ENCODE data around the gene MAPK1IP1L. TPM values are rescaled to one million over a fixed set of nuclear protein-coding genes. Genes with fewer than 3 reads are reported as not detected.
"Not testable (repeated sequence)": the region's sequence is repeated elsewhere in the genome, so short reads cannot be mapped to it uniquely, and the experiment has no call there.

The MAPK1IP1L gene
- total and polyA plus RNA-seq, 2 experiments from 2014 or later: 72.4 to 162 TPM

DNA sequence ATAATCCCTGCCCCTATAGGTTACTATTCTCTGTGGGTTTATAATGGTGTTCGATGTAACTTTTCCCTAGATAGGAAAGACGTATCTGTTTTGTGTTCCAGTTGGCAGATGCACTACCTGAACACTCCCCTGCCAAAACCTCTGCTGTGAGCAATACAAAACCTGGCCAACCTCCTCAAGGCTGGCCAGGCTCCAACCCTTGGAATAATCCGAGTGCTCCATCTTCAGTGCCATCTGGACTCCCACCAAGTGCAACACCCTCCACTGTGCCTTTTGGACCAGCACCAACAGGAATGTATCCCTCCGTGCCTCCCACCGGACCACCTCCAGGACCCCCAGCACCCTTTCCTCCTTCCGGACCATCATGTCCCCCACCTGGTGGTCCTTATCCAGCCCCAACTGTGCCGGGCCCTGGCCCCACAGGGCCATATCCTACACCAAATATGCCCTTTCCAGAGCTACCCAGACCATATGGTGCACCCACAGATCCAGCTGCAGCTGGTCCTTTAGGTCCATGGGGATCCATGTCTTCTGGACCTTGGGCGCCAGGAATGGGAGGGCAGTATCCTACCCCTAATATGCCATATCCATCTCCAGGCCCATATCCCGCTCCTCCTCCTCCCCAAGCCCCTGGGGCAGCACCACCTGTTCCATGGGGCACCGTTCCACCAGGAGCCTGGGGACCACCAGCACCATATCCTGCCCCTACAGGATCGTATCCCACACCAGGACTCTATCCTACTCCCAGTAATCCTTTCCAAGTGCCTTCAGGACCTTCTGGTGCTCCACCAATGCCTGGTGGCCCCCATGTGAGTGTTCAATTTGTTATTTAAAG, 11.3 kb downstream of the MAPK1IP1L start:
- Histone ChIP-seq H3K4me3 (no peak overlapping the region), H2AFZ (no peak overlapping the region), H3K4me1 (ENCODE audit: insufficient read depth) (no peaks in the 10 kb centered on the region), H3F3A (replicated peaks; ENCODE audit: low read depth) (no peaks in the 10 kb centered on the region), H3K79me2 (replicated peaks; ENCODE audit: insufficient read depth) (peaks cover 53% of the 10 kb centered on the region), H3K27me3 (ENCODE audit: insufficient read depth) (no peaks in the 10 kb centered on the region), H3K36me3 (ENCODE audit: insufficient read depth) (peaks cover 25% of the 10 kb centered on the region), H3K9me2 (ENCODE audit: insufficient read depth) (no peaks in the 10 kb centered on the region), H3K27ac (ENCODE audit: low read depth) (no peak overlapping the region), H3K4me2 (no peak overlapping the region), H4K20me1 (replicated peaks; ENCODE audit: insufficient read depth) (peaks cover 25% of the 10 kb centered on the region)
- Mint-ChIP-seq H3K9me3 (no peaks in the 10 kb centered on the region; the same call in 2 of the 3 replicates), H3K27me3 (ENCODE audit: insufficient read depth, low read depth, poor library complexity) (peaks cover 4% of the 10 kb centered on the region), H3K4me3 (no peak overlapping the region), H3K36me3 (ENCODE audit: low read depth) (peaks cover 68% of the 10 kb centered on the region), H3K27ac (no peak overlapping the region), H3K4me1 (no peaks in the 10 kb centered on the region)
- peak; percentile 53 for TF ChIP-seq EZH2phosphoT487 (IDR thresholded peaks at IDR 0.05; ENCODE audit: unreplicated experiment)
- TF ChIP-seq POLR2AphosphoS5 (IDR thresholded peaks at IDR 0.05; ENCODE audit: low read depth): no peak
- DNase-seq (ENCODE audit: low spot score): no peak
- no peak for ATAC-seq

DNA sequence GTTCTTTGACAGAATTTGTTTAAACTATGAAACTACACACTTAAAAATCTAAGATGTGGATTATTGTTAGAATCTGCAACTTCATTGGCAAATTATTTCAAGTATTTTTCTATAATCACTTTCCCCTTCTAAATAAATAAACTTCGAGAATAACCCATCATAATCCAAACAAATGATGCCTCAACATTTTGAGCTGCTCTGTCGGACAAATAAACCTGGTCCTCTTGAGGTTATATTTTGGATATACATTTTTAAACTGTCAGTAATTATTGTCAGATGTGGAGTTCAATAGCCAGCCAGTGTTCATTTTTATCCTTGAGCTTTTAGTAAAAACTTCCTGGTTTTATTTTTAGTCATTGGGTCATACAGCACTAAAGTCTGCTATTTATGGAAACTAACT, 13.4 kb downstream of the MAPK1IP1L start:
- H3K4me2 ChIP-seq; H3K4me3 Mint-ChIP-seq; H3K4me3 ChIP-seq; H2AFZ ChIP-seq; H3K4me1 Mint-ChIP-seq; DNase-seq (ENCODE audit: low spot score); H3K27ac Mint-ChIP-seq; H3K9me3 Mint-ChIP-seq; H3K27ac ChIP-seq (ENCODE audit: low read depth); H3K27me3 ChIP-seq (ENCODE audit: insufficient read depth); H3K9me2 ChIP-seq (ENCODE audit: insufficient read depth); ATAC-seq; H3F3A ChIP-seq (replicated peaks; ENCODE audit: low read depth); H3K4me1 ChIP-seq (ENCODE audit: insufficient read depth); H3K27me3 Mint-ChIP-seq (ENCODE audit: insufficient read depth, low read depth, poor library complexity): not testable (repeated sequence)
- H3K79me2 ChIP-seq (replicated peaks; ENCODE audit: insufficient read depth): peaks cover 32% of the 10 kb centered on the region
- H3K36me3 Mint-ChIP-seq (ENCODE audit: low read depth): peaks cover 52% of the 10 kb centered on the region
- H3K36me3 ChIP-seq (ENCODE audit: insufficient read depth): peaks cover 25% of the 10 kb centered on the region
- peaks cover 14% of the 10 kb centered on the region for H4K20me1 ChIP-seq (replicated peaks; ENCODE audit: insufficient read depth)

GRCh38 chr14:55065411-55065810, 14.0 kb downstream of the MAPK1IP1L start:
- H3K27me3 ChIP-seq (ENCODE audit: insufficient read depth): no peaks in the 10 kb centered on the region
- no peaks in the 10 kb centered on the region for H3K9me2 ChIP-seq (ENCODE audit: insufficient read depth)
- H4K20me1 ChIP-seq (replicated peaks; ENCODE audit: insufficient read depth): peaks cover 12% of the 10 kb centered on the region
- no peaks in the 10 kb centered on the region for H3K4me1 ChIP-seq (ENCODE audit: insufficient read depth)
- H3K27ac ChIP-seq (ENCODE audit: low read depth): no peak overlapping the region
- H3K4me2 ChIP-seq: no peak overlapping the region
- peaks cover 25% of the 10 kb centered on the region for H3K36me3 ChIP-seq (ENCODE audit: insufficient read depth)
- Mint-ChIP-seq H3K27ac (no peak overlapping the region; the same call in 1 of the 2 replicates), H3K4me3 (no peak overlapping the region), H3K9me3 (no peaks in the 10 kb centered on the region), H3K36me3 (ENCODE audit: low read depth) (peaks cover 50% of the 10 kb centered on the region), H3K27me3 (ENCODE audit: insufficient read depth, low read depth, poor library complexity) (peaks cover 4% of the 10 kb centered on the region), H3K4me1 (no peaks in the 10 kb centered on the region)
- no peaks in the 10 kb centered on the region for H3F3A ChIP-seq (replicated peaks; ENCODE audit: low read depth)
- DNase-seq (ENCODE audit: low spot score): no peak
- H3K79me2 ChIP-seq (replicated peaks; ENCODE audit: insufficient read depth): peaks cover 27% of the 10 kb centered on the region
- ATAC-seq: no peak
- no peak overlapping the region for H2AFZ ChIP-seq
- no peak overlapping the region for H3K4me3 ChIP-seq
- TF ChIP-seq POLR2AphosphoS5 (IDR thresholded peaks at IDR 0.05; ENCODE audit: low read depth) (no peak), CREB1 (CRISPR knock-in tag; IDR thresholded peaks at IDR 0.05; ENCODE audit: low read depth) (no peak), ETS1 (IDR thresholded peaks at IDR 0.05) (no peak), EZH2 (IDR thresholded peaks at IDR 0.05; ENCODE audit: low read depth, unreplicated experiment) (no peak), JUNB (IDR thresholded peaks at IDR 0.05; ENCODE audit: unreplicated experiment) (no peak), STAT1 (IDR thresholded peaks at IDR 0.05; ENCODE audit: unreplicated experiment) (no peak), NANOG (IDR thresholded peaks at IDR 0.05; ENCODE audit: borderline replicate concordance) (no peak)
- TF ChIP-seq, protein P1, sequence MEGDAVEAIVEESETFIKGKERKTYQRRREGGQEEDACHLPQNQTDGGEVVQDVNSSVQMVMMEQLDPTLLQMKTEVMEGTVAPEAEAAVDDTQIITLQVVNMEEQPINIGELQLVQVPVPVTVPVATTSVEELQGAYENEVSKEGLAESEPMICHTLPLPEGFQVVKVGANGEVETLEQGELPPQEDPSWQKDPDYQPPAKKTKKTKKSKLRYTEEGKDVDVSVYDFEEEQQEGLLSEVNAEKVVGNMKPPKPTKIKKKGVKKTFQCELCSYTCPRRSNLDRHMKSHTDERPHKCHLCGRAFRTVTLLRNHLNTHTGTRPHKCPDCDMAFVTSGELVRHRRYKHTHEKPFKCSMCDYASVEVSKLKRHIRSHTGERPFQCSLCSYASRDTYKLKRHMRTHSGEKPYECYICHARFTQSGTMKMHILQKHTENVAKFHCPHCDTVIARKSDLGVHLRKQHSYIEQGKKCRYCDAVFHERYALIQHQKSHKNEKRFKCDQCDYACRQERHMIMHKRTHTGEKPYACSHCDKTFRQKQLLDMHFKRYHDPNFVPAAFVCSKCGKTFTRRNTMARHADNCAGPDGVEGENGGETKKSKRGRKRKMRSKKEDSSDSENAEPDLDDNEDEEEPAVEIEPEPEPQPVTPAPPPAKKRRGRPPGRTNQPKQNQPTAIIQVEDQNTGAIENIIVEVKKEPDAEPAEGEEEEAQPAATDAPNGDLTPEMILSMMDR (conservative IDR thresholded peaks at IDR 0.05; ENCODE audit: low read depth in 2 of 2): no peak

Data from GM23338 (cell line).